HepG2 (cell line): ENCODE data around the gene RPTOR. TPM values are rescaled to one million over a fixed set of nuclear protein-coding genes. Genes with fewer than 3 reads are reported as not detected.

Experiments used
- ATF1 ChIP-seq: IDR thresholded peaks from 2 replicates; pipeline ENCODE4 v1.6.1; 2016; ENCODE audit warnings: mild to moderate bottlenecking, control low read depth
- ATF7 ChIP-seq, 2 experiments: fragments of 450-650 bp in 1 of 2; sonication (generic) in 1 of 2; formaldehyde crosslinking in 1 of 2; IDR thresholded peaks; 2 replicates each; pipeline versions ENCODE4 v1.4.0 to v1.6.1; 2016 to 2020; ENCODE audit warnings: antibody characterized with exemption in 1 of 2, mild to moderate bottlenecking in 1 of 2, missing genetic modification reagents in 1 of 2
- FOXA3 ChIP-seq: IDR thresholded peaks from 2 replicates; pipeline ENCODE4 v1.6.1; 2016; ENCODE audit warnings: missing genetic modification reagents, missing compliant biosample characterization
- HOXA7 ChIP-seq: sonication (generic); formaldehyde crosslinking; IDR thresholded peaks from 2 replicates; pipeline ENCODE4 v1.8.1; 2022; ENCODE audit warnings: mild to moderate bottlenecking, missing genetic modification reagents, moderate library complexity
- MYC ChIP-seq: sonication (generic); formaldehyde crosslinking; IDR thresholded peaks from 2 replicates; pipeline ENCODE4 v1.9.0; 2021; ENCODE audit warnings: missing genetic modification reagents, borderline replicate concordance
- RELA ChIP-seq: sonication (generic); formaldehyde crosslinking; IDR thresholded peaks from 2 replicates; pipeline ENCODE4 v1.4.0; 2020; ENCODE audit warnings: missing genetic modification reagents
- RERE ChIP-seq: IDR thresholded peaks from 2 replicates; pipeline ENCODE4 v1.6.1; 2016; ENCODE audit warnings: low read depth, missing genetic modification reagents, missing compliant biosample characterization
- TEF ChIP-seq: sonication (generic); formaldehyde crosslinking; IDR thresholded peaks from 2 replicates; pipeline ENCODE4 v1.5.0; 2020; ENCODE audit warnings: missing genetic modification reagents
- XRCC5 ChIP-seq: fragments of 200-400 bp; formaldehyde crosslinking; optimal IDR thresholded peaks from 2 replicates; pipeline ENCODE3; 2017; ENCODE audit warnings: mild to moderate bottlenecking, low read length
- ZBTB37 ChIP-seq: sonication (generic); formaldehyde crosslinking; IDR thresholded peaks from 2 replicates; pipeline ENCODE4 v1.4.0; 2020; ENCODE audit warnings: mild to moderate bottlenecking, missing genetic modification reagents
- ZBTB7A ChIP-seq: sonication (generic); formaldehyde crosslinking; IDR thresholded peaks from 2 replicates; pipeline ENCODE4 v1.8.0; 2022; ENCODE audit warnings: mild to moderate bottlenecking, missing genetic modification reagents
- ZFY ChIP-seq: sonication (generic); formaldehyde crosslinking; IDR thresholded peaks from 2 replicates; pipeline ENCODE4 v1.4.0; 2020; ENCODE audit warnings: missing genetic modification reagents
- ZNF383 ChIP-seq: sonication (generic); formaldehyde crosslinking; IDR thresholded peaks from 2 replicates; pipeline ENCODE4 v1.4.0; 2020; ENCODE audit warnings: missing genetic modification reagents, mild to moderate bottlenecking, borderline replicate concordance
- ZNF788 ChIP-seq: sonication (generic); formaldehyde crosslinking; IDR thresholded peaks from 2 replicates; pipeline ENCODE4 v1.5.0; 2020; ENCODE audit warnings: mild to moderate bottlenecking, missing genetic modification reagents, borderline replicate concordance
- ZNF850 ChIP-seq: sonication (generic); formaldehyde crosslinking; conservative IDR thresholded peaks from 2 replicates; pipeline ENCODE4 v1.9.0; 2021; ENCODE audit warnings: mild to moderate bottlenecking, missing genetic modification reagents
- ZSCAN22 ChIP-seq: sonication (generic); formaldehyde crosslinking; IDR thresholded peaks from 2 replicates; pipeline ENCODE4 v1.4.0; 2020; ENCODE audit warnings: mild to moderate bottlenecking, missing genetic modification reagents
- polyA plus RNA-seq, 8 experiments: library from polyadenylated mRNA; depleted of rRNA in 3 of 8; stranded (reverse) in 7 of 8; unstranded in 1 of 8; fragments of >200 nt; fragmentation: Illumina TruSeq in 4 of 8; extraction: Trizol in 4 of 8; gene quantifications; 2 replicates each; pipeline versions ENCODE4 v1.2.1 to v1.2.3, GENCODE V29; 2011 to 2016; ENCODE audit warnings: low read depth in 4 of 8, missing spikeins in 1 of 8, mixed read lengths in 1 of 8; ENCODE audit not compliant: insufficient read depth in 1 of 8
- total RNA-seq, 5 experiments: library from RNA; depleted of rRNA; stranded (reverse); fragments of >200 nt; fragmentation: Illumina TruSeq; extraction: Trizol; gene quantifications; 2 replicates each; pipeline ENCODE4 v1.2.3, GENCODE V29; 2016; ENCODE audit warnings: low read depth in 1 of 5
- TF ChIP-seq, protein P1 (sequence below): sonication (generic); formaldehyde crosslinking; IDR thresholded peaks from 2 replicates; pipeline ENCODE4 v1.5.0; 2020; ENCODE audit warnings: mild to moderate bottlenecking, missing genetic modification reagents
- TF ChIP-seq, protein P2 (sequence below): IDR thresholded peaks from 2 replicates; pipeline ENCODE4 v1.6.1; 2018; ENCODE audit warnings: missing genetic modification reagents

Gene RPTOR
- total and polyA plus RNA-seq, 2 of the 13 experiments (the other 11 are each of a cell fraction or from before 2014, with no cell fraction given), result 6.6 to 25.3 TPM

DNA sequence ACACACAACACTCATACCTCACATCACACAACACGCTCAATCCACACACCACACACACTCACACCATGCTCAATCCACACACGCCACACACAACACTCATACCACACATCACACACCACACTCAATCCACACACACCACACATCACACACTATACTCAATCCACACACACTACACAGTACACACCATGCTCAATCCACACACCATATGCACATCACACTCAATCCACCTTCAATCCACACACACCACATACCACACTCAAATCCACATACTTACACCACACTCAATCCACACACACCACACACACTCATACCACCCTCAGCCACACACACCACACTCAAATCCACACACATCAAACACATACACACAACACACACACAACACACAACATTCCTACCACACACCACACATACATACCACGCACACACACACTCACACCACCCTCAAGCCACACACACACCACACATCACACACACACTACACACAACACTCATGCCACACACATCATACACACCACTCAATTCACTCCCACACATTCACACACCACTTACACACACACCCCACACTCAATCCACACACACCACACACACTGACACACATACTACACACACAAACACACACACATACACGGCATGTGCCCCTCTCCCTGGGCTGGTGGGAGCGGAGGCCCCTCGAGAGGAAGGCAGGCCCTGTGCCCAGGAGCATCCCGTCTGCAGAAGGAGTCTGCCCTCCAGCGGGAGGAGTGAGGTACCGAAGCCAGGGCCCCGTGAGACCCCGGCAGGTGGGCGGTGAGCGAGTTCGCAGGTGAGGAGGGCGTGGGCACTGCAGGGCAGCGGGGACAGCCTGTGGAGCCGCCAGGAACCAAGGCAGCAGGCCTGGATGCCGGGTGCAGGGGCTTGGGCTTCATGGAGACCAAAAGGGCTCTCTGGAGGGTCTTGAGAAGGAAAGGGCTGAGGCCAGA, 33.1 kb upstream of the RPTOR start (continued):
- TF ChIP-seq RERE (CRISPR knock-in tag) (no peak), ATF7 (IDR thresholded peaks at IDR 0.05) (no peak), ATF7 (CRISPR knock-in tag; IDR thresholded peaks at IDR 0.05) (no peak), TEF (CRISPR knock-in tag) (no peak), MYC (no peak), HOXA7 (CRISPR knock-in tag) (peak; percentile 77; the same call in 1 of the 2 replicates), ZNF788 (CRISPR knock-in tag) (no peak), ZNF850 (CRISPR knock-in tag) (no peak), RELA (CRISPR knock-in tag) (no peak), ZBTB37 (CRISPR knock-in tag) (no peak), ZBTB7A (CRISPR knock-in tag) (0 out of 2 replicates have a peak, but pooled peaks have one; percentile 53), ATF1 (CRISPR knock-in tag) (no peak), ZFY (no peak), XRCC5 (no peak), ZSCAN22 (no peak), FOXA3 (CRISPR knock-in tag) (no peak), ZNF383 (CRISPR knock-in tag) (no peak)
- TF ChIP-seq, protein P1, sequence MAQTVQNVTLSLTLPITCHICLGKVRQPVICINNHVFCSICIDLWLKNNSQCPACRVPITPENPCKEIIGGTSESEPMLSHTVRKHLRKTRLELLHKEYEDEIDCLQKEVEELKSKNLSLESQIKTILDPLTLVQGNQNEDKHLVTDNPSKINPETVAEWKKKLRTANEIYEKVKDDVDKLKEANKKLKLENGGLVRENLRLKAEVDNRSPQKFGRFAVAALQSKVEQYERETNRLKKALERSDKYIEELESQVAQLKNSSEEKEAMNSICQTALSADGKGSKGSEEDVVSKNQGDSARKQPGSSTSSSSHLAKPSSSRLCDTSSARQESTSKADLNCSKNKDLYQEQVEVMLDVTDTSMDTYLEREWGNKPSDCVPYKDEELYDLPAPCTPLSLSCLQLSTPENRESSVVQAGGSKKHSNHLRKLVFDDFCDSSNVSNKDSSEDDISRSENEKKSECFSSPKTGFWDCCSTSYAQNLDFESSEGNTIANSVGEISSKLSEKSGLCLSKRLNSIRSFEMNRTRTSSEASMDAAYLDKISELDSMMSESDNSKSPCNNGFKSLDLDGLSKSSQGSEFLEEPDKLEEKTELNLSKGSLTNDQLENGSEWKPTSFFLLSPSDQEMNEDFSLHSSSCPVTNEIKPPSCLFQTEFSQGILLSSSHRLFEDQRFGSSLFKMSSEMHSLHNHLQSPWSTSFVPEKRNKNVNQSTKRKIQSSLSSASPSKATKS (CRISPR knock-in tag), result no peak
- TF ChIP-seq, protein P2, sequence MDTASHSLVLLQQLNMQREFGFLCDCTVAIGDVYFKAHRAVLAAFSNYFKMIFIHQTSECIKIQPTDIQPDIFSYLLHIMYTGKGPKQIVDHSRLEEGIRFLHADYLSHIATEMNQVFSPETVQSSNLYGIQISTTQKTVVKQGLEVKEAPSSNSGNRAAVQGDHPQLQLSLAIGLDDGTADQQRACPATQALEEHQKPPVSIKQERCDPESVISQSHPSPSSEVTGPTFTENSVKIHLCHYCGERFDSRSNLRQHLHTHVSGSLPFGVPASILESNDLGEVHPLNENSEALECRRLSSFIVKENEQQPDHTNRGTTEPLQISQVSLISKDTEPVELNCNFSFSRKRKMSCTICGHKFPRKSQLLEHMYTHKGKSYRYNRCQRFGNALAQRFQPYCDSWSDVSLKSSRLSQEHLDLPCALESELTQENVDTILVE (CRISPR knock-in tag), result no peak
